Right lung (tissue), 5 donors: ENCODE results near the gene OR6B2. TPM values are rescaled to one million over a fixed set of nuclear protein-coding genes. Genes with fewer than 3 reads are reported as not detected.

Experiments
- DNase-seq, 2 donors: peaks; one replicate each; pipeline ENCODE4 v3.0.0-alpha.2; 2013
- polyA plus RNA-seq, 5 donors: library from polyadenylated mRNA; unstranded; fragments of 120-200 nt; gene quantifications; one replicate each; pipeline versions ENCODE4 v1.2.1 to v1.2.3, GENCODE V29; 2013; ENCODE audit warnings: inconsistent platforms in 1 of 5, low replicate concordance in 1 of 5; ENCODE audit not compliant: insufficient read length in 5 of 5, insufficient read depth in 1 of 5

The OR6B2 gene
- polyA plus RNA-seq, 5 donors: not detected

DNA sequence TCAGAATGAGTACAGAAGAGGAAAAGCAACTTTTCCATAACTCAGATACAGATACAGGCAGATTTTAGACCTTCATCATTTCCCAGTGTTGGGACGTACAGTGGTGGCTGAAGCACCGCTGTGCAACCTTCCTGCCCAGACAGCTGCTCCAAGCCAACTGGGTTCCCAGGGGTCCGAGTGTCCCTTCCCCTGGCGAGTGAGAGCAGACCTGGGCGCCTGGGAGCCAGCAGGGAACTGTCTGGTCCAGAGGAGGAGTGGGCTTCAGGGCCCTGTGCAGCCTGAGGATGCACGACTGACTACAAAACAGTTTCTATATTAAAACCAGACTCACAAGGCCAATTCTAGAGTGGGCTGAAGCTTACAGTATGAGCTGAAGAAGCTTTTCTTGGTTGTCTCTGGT is 11.1 kb upstream of the OR6B2 start:
- no peak for DNase-seq

DNA sequence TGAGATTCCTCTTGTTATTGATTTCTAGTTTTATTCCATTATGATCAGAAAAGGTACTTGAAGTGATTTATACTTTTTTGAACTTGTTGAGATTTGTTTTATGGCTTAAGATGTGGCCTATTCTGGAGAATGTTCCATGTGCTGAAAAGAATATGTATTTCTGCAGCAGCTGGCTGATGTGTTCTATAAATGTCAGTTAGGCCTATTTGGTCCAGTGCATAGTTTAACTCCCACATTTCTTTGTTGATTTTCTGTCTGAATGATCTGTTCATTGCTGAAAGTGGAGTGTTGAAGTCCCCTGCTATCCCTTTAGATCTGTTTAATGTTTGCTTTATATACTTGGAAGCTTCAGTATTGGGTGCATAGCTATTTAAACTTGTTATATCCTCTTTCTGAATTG is 7.1 kb upstream of the OR6B2 start:
- no peak for DNase-seq

DNA sequence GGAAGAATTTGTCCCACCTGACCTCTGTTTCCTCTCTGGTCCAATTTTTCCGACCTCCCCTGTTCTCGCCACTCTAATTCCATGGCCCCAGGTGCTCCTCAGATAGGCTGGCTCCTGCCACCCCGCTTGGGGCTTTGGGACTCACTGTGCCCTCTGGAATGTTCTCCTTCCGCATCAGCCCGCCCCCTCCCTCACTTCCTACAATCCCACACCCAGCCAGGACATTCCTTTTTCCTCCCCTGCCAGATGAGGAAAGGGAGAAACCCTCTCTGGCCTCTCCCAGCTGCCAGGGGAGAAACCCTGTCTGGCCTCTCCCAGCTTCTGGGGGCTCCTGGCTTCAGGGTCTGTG is 3.1 kb upstream of the OR6B2 start:
- DNase-seq: no peak

DNA sequence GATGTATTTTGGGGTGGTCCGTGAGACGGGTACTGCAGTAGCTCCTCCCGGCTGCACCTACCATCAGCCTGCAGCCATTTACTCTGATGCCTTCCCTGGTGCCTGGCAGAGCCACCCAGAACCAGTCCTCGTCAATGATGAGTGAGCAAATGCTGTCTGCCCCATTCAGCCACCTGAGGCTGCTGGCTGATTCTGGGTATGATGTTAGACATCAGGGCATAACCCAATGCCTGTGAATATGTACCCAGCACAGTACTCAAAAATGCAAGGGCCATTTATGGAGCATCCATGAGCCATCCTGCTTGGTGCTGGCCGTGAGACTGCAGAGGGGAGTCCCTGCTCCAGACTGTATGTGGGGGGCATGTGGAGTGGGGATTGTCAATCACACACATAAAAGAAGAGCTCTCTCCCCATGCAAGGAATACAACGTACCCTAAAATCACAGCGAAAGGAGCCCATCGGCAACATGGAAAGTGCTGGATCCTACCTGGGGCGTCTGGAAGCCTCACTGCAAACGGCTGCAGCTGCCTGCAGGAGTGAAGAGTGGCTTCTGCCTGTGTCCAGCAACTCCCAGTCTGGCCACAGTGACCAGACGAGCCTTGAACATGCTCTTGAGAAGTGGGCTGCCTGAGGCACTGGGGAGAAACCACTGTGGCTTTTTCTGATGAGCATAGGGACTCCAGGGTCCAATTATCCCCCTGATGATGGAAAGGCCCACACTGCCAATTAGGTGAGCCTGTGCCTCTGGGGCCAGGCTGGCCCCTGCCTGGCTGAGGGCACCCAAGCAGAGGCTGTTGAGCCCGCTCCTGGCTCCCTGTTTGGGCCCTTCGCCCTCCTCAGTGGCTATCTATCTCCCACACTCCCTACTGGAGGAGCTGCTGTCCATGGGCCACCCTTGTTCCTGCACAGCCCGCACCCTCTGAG is 2.4 kb upstream of the OR6B2 start:
- DNase-seq: no peak

DNA sequence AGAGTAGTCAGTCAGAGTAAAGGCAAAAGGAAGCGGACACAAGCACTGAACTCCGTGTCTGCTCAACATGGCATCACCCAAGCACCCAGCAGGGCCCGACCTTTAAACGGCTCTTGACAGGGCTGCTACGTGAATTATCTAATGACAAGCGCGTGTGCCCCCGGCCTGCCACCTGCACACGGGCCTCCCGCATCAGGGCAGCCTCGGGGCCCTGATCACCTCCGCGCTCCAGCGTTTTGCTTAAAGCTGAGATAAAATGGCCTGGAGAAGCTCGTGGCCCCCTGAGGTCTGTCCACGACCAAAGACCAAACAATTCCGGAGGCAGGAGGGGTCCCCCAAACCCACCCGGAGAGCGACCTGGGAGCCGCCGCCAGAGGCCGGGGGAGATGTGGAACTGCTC is 5.5 kb downstream of the OR6B2 start:
- DNase-seq: peak; percentile 1 to 3

DNA sequence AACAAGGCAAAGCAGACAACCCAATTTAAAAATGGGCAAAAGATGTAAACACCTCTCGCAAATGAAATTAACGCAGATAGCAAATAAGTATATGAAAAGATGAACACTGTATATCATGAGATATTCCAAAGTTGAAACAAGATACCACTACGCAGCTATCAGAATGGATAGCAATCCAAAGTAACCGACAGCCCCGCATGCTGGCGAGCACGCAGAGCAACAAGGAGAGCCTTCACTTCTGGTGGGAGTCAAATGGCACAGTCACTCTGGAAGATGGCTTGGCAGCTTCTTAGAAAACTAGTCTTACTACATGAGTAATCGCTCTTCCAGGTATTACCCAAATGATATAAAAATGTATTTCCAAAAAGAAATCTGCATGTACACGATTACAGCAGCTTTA is 6.4 kb downstream of the OR6B2 start:
- DNase-seq: no peak

DNA sequence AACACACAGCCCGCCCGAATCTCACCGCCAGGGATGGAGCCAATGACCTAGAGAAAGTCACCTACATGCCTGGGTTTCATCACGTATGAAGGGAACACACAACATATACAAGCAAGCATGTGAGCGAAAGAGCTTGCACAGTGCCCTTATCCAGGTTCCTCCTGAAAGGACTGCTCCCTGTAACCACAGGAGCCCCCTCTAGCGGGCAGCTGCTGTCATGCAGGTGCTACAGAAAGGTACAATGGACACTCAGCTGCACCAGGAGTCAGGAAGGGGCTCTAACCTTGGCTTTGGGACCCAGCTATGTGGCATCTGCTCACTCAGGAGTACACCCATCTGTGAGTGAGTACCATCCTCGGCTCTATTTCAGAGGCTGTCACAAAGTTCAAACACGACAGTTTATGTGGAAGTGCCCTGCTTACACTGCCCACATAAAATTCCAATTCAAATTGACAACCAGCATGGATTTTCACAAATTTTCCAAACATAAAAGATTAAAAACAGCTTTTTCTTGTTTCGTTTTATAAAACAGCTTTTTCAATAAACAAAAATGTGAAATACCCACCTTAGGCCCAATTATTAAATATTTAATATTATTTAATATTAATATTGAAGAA is 8.6 kb downstream of the OR6B2 start:
- DNase-seq: peak in 1 of 2 donors; percentile 7

DNA sequence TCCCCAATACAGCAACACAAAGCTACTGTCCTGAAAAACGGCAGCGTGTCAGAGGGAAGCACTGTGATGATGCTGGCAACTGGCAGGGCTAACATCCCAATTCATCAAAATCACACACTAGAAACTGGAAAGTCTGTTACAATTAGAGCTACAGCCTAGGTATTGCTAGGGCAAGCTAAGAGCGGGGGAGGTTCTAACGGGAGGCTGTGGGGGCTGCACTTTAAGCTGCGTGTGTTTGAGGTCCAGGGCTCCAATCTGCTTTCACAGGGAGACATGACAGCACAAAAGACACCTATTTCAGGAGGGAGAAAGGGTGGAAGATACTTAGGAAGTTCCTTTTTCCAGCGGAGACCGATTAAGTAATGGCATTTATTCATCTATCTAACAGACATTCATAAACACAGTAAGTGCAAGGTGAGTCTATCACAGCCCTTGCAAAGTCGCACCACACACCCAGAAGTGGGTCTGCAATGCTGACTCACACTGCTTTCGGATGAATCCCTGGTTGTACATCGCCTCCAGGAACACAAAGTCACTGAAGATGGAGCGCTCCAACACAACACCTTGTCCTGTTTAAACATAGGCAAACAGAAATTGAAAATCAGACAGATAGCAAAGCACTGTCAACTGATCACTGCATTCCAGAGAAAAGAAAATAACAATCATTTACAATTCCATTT is 12.0 kb downstream of the OR6B2 start:
- DNase-seq: no peak

DNA sequence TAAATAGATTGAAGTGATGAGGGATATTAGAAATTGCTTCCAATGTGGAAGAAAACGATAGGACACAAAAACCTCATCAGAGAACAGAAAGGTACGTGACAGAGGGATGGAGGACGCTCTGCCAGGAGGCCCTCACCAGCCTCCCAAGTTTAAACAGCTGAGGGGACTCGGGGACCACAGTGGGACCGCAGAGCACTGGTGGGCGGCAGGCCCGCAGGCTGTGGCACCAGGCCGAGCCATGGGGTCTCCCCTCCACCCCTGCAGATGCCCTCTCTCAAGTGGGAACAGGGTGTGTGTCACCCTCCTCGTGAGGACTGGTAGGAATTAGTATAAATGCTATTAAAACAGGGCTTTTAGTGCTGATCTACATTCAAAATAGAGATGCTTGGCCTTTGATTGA is 15.9 kb downstream of the OR6B2 start:
- DNase-seq: no peak

DNA sequence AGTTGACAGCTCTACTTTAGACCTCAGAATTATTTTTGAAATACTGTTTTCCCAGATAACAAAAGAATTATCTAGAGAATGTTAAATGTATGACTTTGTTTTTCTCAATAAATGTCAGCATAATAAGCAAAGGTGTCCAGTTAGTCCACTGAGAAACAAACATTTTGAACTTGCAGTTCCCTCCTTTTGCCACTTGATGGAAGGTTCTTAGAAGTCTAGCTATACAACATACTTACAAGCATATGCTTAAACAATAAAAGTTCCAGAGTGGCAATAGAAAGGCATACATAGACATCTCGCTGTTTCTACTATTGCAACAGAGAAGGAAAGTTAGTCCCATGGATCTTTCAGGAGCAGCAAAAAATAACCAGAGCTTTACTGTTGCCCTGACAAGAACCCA is 16.9 kb downstream of the OR6B2 start:
- no peak for DNase-seq

DNA sequence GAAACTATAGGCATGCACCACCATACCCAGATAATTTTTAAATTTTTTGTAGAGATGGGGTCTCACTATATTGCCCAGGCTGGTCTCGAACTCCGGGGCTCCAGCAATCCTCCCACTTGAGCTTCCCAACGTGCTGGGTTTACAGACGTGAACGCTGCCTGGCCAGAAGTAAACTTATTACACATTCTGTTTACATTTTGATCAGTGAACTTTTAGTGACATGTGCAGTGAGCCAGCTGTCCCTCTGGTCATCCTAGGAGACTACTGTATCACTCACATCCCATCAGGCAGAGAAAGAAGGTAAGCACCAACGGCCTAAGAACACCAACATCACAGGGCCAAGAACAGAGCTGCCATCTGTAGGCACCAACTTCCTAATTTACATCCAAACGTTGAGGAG is 27.2 kb downstream of the OR6B2 start:
- no peak for DNase-seq

DNA sequence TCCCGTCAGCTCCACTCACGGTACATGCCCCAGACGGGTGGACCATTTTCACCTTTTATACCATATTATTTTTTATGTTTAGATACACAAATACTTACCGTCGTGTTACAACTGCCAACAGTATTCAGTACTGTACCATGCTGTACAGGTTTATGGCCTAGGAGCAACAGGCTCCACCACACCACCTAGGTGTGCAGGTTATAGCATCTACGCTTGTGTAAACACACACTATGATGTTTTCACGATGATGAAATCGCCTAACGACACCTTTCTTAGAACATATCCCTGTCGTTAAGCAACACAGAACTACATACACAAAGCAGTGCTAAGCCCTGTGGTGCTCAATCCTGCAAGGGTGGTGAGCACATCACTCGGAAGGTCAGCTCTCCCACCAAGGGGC is 29.6 kb downstream of the OR6B2 start:
- no peak for DNase-seq

DNA sequence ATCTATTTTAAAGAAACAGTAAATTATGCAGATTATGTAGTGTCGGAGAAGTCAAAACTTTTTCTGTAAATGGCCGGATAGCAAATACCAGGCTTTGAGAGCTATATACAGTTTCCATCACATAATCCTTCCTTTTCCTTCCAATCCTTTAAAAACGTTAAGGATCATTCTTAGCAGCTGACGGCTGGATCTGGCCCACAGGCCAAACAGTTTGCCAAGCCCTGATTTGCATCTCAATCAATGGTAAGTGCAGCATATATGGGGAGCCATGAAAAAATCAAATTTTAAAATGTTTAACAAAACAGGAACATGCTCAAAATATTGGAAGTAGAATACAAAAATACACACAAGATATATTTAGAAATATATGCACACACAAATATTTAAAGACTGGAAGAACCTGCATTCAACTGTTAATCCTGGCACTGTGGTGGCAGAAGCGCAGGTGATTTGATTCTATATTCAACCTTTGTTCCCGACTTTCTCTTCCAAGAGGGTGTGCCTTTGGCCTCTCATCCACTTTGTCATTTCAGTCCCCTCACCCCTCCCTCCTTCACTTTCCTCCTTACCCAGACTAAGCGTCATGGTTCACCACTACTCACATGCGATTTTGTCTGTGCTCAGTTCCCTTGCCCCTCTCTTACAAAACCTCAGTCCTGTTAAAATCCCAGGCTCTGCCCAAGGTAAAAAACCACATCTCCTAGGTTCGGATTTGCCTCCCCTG is 32.4 kb downstream of the OR6B2 start:
- DNase-seq: no peak

DNA sequence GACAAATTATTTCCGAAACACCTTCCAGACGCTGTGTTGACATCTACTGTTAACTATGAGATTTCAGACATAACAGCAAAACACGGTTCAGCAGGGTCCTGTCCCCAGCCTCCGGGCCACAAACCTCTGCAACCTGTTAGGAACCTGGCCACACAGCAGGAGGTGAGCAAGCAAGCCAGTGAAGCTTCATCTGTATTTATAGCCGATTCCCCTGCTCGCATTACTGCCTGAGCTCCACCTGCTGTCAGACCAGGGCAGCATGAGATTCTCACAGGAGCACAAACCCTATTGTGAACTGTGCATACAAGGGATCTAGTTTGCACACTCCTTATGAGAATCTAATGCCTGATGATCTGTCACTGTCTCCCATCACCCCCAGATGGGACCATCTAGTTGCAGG is 36.1 kb downstream of the OR6B2 start:
- DNase-seq: no peak

DNA sequence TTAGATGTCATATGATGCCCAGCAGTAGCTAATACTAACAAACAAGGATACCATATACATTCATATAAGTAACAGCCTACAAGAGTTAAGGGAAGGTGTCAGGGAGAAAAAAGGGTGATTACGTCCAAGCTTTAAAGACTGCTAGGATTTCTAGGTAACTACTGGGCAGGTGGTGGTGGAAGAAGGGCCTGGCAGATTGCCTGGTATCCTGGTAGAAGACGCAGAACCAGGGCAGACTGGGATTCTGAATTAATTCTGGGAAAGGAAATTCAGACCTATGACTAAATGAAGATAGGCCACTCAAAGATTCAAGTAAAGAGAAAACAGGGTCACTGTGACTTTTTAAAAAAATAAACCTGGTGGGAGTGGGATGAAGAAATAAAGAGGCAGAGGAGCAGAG is 36.9 kb downstream of the OR6B2 start:
- no peak for DNase-seq

DNA sequence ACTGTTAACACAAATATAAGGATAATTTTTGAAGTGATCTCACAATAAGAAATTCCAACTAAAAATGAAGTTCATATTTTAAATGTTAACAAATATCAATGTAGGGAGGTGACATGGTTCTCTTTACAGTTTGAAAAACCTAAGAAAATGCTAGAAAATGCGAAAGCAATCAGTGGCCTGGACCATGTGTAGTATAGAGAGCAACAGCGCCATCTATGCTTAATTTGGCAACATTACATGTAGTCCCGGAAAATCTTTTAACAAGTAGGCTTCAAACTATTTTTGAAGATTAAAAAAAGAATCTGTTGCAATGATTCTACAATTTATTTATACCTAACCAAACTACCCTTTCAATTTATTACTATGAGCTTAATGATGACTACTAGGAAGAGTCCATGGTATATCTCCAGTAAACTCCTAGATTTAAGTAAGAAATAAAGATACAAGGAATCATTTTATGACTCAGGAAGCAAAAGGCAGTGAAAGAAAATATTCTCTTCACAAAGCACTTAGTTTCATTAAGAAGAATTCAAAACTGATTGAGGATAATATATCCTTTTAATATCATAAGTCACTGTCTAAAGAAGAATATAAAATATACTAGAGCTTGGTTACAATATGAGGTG is 38.4 kb downstream of the OR6B2 start:
- DNase-seq: peak; percentile 36 to 52

DNA sequence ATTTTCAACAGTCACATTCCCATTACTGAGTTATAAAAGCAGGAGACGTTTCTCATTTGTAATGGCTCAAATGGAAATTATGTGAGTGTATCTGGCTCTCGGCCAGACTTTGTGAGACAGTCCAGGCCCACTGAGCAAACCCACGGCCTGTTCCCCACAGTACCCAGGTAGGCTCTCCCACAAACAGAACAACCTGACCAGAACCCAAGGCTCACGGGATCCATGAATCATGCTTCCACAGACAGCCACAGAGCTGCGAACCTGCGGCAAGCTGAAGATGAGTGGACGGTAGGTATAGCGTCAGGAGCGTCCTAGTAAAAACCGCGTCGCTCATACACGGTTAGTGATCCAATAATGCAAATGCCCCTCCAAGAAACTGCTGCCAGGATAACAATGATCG is 39.3 kb downstream of the OR6B2 start:
- DNase-seq: no peak

DNA sequence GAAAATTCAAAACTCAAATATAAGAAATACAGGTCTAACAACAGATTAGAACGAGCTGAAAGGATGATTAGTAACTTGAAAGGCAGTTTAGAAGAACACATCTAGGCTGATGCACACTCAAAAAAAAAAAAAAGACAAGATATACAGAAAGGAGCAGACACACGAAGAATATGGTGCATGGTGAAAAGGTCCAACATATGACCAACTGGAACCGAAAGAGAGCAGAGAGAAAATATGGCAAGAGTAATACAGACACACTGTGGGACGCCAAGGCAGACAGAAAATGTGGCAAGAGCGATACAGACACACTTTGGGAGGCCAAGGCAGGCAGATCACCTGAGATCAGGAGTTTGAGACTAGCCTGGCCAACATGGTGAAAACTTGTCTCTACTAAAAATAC is 44.9 kb downstream of the OR6B2 start:
- no peak for DNase-seq

DNA sequence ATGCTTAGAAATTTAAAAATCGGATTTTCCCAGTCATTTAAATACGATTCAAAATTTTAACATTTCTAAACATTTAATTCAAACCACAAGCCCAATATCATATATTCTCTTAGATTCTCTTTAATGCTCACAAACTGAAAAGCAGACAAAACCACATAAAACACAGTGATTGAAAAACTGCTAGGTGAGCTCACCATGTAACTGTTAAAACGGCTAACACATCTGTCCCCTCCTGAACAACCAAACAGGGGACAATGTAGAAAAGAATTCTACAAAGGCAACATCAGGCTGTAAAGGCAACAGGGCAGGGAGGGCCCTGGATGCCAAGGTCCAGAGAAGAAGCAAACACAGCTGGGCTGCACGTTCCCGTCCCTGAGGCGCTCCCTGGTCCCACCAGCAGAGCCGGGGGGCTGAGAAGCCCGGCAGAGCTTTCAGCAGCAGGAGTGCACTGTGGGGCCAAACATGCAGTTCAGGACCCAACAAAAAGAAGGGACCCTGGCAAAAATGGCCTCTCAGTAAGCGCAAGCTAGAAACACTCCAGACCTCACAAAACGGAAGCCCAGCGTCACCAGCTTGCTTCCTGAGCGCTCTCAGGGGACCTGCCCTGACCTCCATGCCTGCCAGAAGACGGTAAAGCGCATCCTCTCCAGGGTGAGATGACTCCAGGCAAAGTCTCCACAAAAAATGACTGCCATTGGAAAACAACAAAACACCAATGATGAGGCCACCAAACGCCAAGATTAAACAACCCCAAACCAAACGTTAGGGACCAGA is 45.6 kb downstream of the OR6B2 start:
- DNase-seq: no peak

DNA sequence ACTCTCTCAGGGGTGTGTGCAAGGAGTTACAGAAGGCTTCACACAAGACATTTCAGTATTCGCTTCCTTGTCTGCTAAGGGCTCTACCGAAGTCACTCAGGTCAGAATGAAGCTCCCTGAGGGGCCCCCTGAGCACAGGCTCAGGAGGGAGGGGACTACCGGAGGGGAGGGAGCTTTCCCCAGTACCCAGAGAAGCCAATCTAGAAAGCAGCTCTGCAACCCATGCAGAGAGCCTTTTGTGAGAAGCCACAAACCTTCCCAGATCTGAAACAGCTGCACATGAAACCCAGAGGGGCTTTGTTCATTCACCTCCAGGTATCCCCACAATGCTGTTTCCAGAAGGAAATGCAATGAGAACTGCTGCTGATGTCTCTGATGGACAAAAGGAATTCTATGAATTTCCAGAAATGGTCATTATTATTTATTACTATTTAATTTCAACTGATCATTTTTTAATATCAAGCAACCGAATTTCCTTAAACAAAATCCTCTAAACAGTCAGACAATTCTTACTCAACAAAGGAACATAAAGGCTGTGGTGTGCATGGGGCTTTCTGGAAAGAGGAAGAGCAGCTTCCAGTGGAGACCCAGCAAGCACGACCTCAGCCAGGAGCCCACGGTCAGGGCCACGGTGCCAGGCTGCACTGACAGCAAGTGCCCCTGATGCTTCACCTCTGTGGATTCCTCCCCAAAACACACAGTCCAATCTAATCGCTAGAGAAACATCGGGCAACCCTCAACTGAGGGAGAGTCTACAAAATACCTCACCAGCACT is 47.0 kb downstream of the OR6B2 start:
- no peak for DNase-seq
